ENCODE data around the gene ANKRD10. TPM values are rescaled to one million over a fixed set of nuclear protein-coding genes. Genes with fewer than 3 reads are reported as not detected.
"Not testable (repeated sequence)": the region's sequence is repeated elsewhere in the genome, so short reads cannot be mapped to it uniquely, and the experiment has no call there.

Gene ANKRD10
- total RNA-seq, 1 donor, result 60.5 TPM

DNA sequence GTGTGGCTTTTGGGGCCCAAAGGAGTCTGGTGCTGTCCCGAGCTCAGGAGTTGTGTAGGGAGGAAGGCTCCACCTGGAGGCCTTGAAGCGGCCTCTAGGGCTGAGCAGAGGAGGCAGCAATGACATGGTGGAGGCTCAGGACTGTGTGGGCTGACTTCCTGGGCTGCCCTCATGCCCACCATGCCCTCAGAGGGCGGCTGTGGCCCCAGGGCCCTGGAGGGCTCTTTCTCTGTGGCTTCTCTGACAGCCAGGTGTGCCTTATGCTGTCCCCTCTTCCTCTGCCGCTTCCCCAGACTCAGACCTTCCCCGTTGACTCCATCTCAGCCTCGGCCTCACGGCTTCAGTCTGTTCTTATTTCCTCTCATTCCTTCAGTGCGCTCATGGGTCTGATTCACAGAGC is 35.5 kb upstream of the ANKRD10 start:
- TF ChIP-seq, protein P1, sequence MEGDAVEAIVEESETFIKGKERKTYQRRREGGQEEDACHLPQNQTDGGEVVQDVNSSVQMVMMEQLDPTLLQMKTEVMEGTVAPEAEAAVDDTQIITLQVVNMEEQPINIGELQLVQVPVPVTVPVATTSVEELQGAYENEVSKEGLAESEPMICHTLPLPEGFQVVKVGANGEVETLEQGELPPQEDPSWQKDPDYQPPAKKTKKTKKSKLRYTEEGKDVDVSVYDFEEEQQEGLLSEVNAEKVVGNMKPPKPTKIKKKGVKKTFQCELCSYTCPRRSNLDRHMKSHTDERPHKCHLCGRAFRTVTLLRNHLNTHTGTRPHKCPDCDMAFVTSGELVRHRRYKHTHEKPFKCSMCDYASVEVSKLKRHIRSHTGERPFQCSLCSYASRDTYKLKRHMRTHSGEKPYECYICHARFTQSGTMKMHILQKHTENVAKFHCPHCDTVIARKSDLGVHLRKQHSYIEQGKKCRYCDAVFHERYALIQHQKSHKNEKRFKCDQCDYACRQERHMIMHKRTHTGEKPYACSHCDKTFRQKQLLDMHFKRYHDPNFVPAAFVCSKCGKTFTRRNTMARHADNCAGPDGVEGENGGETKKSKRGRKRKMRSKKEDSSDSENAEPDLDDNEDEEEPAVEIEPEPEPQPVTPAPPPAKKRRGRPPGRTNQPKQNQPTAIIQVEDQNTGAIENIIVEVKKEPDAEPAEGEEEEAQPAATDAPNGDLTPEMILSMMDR (IDR thresholded peaks at IDR 0.05; ENCODE audit: insufficient read depth, low read depth, low read length), result no peak
- no peak overlapping the region for H3K4me3 ChIP-seq (ENCODE audit: low read depth, low read length)
- no peak for DNase-seq (ENCODE audit: low read depth)

DNA sequence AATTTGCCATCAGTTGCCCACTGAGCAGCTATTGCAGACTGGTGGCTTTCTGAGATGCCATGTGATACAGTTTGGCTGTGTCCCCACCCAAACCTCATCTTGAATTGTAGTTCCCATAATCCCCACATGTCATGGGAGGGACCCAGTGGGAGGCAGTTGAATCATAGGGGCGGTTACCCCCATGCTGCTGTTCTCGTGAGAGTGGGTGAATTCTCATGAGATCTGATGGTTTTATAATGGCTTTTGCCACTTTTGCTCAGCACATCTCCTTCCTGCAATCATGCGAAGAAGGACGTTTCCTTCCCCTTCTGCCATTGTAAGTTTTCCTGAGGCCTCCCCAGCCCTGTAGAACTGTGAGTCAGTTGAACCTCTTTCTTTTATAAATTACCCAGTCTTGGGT is 34.8 kb upstream of the ANKRD10 start:
- H3K4me3 ChIP-seq (ENCODE audit: low read depth, low read length), result no peak overlapping the region
- DNase-seq (ENCODE audit: low read depth), result no peak
- TF ChIP-seq, protein P1 (IDR thresholded peaks at IDR 0.05; ENCODE audit: insufficient read depth, low read depth, low read length), result no peak

DNA sequence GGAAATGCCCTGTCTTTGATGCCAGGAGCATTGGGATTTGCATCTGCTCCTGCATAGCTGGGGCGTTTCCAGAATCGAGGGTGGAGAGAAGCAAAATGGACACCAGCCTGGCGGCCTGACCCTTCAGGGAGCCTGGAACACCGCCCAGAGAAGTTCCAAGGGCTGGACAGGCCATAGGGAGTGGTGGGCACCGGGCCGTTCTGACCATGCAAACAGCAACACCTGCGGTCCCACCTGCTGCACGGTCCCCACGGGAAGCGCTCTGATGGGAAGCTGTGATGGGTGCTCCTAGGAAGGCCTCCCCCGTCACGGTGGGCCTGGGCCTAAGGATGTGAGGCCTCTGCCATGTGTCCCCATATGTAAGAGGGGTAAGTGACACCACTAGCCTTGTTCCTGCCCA is 34.2 kb upstream of the ANKRD10 start:
- TF ChIP-seq, protein P1 (IDR thresholded peaks at IDR 0.05; ENCODE audit: insufficient read depth, low read depth, low read length), result no peak
- no peak overlapping the region for H3K4me3 ChIP-seq (ENCODE audit: low read depth, low read length)
- no peak for DNase-seq (ENCODE audit: low read depth)

DNA sequence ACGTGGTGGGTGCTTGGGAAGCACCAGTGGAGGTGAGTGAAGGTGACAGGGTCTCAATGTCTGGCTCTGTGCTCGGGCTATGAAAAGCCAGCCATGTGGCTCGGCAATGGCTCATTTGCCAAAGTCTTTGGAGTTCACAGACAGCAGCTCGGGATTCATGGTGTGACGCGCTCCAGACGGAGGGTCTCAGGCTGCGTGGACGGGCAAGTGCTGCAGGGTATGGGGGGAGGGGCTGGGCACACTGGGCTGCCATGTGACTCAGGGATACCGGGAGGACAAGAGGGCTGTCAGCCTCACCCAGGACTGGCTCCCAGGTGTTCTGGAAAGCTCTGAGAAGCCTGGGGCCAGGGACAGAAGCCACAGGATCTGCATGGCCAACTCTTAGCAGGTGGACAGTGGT is 32.5 kb upstream of the ANKRD10 start:
- DNase-seq (ENCODE audit: low read depth); H3K4me3 ChIP-seq (ENCODE audit: low read depth, low read length): not testable (repeated sequence)

DNA sequence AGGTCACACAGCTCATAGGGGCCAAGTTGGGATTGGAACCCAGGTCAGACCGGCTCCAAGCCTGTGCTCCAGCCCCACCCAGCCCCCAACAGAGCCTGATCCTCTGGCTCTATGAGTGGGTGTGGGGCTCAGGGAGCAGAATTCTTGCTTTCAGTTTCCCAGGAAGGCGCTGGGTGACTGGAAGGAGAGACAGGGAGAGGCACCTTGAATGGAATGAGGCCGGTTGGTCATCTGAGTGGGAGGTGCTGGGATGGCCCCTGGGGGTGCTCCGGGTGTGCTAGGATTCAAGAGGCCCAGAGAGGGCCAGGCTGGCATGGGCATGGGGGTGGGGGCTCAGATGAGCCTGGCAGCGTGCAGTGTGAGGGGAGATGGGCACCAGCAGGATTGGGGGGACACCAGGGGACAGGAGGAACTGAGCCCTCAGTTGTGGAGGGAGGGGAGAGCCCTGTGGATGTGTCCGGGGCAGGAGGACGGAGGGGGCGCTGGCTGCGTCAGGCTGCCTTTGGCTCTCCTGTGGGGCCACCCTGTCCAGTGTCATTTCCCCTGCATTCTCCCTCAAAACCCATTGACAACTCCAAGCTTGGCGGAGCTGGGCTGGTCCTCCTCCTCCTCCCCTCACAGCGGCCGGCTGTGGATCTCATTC is 31.2 kb upstream of the ANKRD10 start:
- DNase-seq (ENCODE audit: low read depth), result peak; percentile 20

DNA sequence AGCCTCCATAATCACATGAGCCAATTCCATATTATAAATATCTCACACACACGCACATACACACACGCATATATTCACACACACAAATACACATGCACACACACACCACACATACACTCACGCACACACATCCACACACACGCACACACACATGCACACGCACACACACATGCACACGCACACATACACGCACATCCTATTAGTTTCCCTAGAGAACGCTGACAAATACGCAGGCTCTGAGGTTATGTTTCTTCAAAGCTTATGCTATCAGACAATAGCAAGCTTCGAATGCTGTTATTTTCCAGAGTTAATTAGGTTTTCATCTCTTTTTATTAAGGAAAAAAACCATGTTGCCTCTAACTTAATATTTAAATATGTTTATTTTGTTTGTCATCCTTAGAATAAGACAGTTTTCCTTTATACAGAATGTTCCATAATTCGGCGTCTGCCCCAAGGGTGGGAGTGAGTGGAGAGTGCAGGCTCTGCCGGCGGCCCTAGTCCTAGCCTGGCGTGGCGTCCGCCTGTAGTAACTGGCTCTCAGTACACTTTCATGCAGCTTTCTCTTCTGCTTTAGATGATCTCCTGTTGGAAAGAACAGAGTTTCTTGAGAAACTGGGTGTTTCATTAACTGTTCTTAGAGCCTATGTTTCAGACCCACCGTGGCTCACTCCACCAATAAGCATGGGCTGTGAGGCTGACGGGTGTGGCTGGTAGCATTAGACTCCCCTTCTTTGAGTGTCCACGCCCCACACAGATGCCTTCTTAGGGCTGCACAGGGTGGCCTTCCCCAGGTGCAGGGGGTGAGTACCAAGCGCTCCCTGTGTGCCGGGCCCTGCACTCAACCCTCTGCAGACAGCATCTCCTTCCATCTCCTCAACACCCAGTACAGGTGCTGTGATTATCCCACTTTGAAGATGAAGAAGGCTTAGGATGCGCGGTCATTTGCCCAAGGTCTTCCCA is 30.4 kb upstream of the ANKRD10 start:
- no peak for DNase-seq (ENCODE audit: low read depth)
- TF ChIP-seq, protein P1 (IDR thresholded peaks at IDR 0.05; ENCODE audit: insufficient read depth, low read depth, low read length), result no peak
- no peak overlapping the region for H3K4me3 ChIP-seq (ENCODE audit: low read depth, low read length)

More for the DNA sequence above, 31.2 kb upstream of the ANKRD10 start:
- no peak overlapping the region for H3K4me3 ChIP-seq (ENCODE audit: low read depth, low read length)
- TF ChIP-seq, protein P1 (IDR thresholded peaks at IDR 0.05; ENCODE audit: insufficient read depth, low read depth, low read length), result no peak

Data from fibroblast of villous mesenchyme (primary cell).